DOHH2 (cell line): ENCODE measurements around the gene TBL1X.

ENCODE experiments used
- EZH2phosphoT487 ChIP-seq: fragments of 200-600 bp; sonication (generic); IDR thresholded peaks from 2 replicates; pipeline ENCODE4 v1.6.1; 2017; ENCODE audit warnings: borderline replicate concordance, mild to moderate bottlenecking, antibody characterized with exemption, low read length, moderate library complexity, mixed read lengths
- TF ChIP-seq, protein P1 (sequence below): fragments of 200-600 bp; sonication (generic); IDR thresholded peaks from one replicate; pipeline ENCODE4 v1.5.1; 2014; ENCODE audit warnings: antibody characterized with exemption, mild to moderate bottlenecking, low read depth, low read length; ENCODE audit not compliant: poor library complexity, severe bottlenecking

DNA sequence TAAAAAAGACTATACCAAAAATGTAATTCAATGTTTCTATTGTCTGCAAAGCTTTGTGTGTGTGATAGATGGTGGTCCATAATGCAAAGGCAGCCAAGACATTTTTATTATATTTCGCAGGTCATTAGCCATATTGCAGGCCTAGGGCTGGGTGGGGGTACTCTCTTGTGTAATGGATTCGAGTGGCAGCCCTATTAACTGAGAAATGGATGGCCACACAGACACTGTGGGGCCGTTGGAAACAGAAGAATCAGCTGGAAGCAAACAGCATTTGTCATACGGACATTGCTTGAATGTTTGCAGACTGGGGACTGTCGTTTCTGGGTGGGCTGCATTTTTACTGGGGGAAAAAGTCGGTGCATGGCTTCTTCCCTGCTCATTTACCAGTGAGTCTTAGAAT, 199.4 kb downstream of the TBL1X start:
- TF ChIP-seq, protein P1, sequence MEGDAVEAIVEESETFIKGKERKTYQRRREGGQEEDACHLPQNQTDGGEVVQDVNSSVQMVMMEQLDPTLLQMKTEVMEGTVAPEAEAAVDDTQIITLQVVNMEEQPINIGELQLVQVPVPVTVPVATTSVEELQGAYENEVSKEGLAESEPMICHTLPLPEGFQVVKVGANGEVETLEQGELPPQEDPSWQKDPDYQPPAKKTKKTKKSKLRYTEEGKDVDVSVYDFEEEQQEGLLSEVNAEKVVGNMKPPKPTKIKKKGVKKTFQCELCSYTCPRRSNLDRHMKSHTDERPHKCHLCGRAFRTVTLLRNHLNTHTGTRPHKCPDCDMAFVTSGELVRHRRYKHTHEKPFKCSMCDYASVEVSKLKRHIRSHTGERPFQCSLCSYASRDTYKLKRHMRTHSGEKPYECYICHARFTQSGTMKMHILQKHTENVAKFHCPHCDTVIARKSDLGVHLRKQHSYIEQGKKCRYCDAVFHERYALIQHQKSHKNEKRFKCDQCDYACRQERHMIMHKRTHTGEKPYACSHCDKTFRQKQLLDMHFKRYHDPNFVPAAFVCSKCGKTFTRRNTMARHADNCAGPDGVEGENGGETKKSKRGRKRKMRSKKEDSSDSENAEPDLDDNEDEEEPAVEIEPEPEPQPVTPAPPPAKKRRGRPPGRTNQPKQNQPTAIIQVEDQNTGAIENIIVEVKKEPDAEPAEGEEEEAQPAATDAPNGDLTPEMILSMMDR: no peak
- no peak for TF ChIP-seq EZH2phosphoT487
